PFSK-1 (cell line): Measurements from ENCODE around the gene PCK2.

ENCODE experiments used
- SIN3A ChIP-seq: IDR thresholded peaks from 2 replicates; pipeline ENCODE4 v1.6.1; 2012; ENCODE audit warnings: mild to moderate bottlenecking, low read length, moderate library complexity, borderline replicate concordance; ENCODE audit not compliant: insufficient read depth
- TAF1 ChIP-seq: IDR thresholded peaks from 2 replicates; pipeline ENCODE4 v1.6.1; 2012; ENCODE audit warnings: low read length, control low read depth, borderline replicate concordance; ENCODE audit not compliant: insufficient read depth

DNA sequence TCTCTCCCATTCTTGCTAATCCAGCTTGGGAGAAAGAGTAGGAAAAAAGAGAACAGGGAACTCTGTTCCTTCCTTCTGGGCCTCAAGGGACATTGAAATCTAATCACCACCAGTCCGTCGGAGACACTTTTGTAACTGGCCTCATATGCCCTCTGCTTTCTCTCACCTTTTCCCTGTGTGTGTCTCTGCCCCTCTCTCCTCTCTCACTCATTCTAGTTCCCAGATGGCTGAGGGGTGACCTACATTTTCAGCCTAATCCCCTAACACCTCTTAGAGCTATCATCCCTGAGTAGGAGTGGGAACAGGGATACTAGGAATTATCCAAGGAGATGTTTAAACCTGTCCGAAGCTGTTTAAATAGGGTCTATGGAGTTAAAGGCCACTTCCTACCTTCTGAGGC lies 8.9 kb upstream of the PCK2 start:
- TF ChIP-seq TAF1, result no peak
- no peak for TF ChIP-seq SIN3A
